HG03457 (cell line): ENCODE results near the gene RAB39B.

Source experiments
- ATAC-seq: cut with Tn5 transposase; IDR thresholded peaks from one replicate; pipeline ENCODE4 v1.9.1; 2021; ENCODE audit warnings: moderate number of reproducible peaks; ENCODE audit not compliant: unreplicated experiment

RAB39B gene

DNA sequence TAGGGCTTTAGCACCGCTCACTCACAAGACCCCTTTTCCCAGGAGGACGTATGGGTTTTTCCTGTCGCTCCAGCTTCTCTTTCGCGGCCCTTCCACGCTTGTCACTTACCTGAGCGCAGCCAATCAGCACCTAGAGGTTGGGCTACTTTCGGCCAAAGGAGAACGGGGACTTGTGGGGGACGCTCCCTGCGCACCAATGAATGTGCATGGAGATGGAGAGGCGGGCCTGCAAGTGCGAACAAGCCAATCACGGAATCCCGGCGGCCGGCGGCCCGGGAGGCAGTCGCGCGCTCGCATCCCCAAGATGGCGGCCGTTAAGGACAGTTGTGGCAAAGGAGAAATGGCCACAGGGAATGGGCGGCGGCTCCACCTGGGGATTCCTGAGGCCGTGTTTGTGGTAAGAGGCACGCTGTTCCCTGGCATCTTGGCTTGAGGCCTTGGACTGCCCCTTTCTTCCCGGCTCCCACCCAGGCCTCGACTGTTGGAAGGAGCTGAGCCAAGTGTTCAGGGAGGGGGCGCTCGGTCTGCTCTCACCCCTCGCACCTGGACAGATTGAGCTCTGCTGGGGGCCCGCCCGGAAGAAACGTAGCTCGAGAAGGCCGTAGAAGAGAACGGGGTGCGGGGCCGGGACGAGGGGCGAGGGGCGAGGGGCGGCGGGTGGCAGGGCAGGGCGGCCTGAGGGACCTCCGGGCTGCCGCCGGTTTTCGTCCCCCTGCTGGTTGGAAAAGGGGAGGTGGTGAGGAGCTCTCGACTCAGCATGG lies 47.9 kb downstream of the RAB39B start, which contains the start of gene VBP1:
TSS of gene VBP1 (plus strand) at position 282 of the 761 bp plus-strand sequence. CDS start at position 305, 23 bp downstream.
- ATAC-seq: peak; percentile 92

GRCh38 chrX:155215443-155216178 lies 48.7 kb downstream of the RAB39B start:
- ATAC-seq: peak; percentile 23

- no peak for ATAC-seq
Measured at GRCh38 chrX:155213731-155214130, 50.6 kb downstream of the RAB39B start.

- no peak for ATAC-seq
Measured at GRCh38 chrX:155211208-155211607, 53.1 kb downstream of the RAB39B start.
